H1 (cell line): ENCODE results near the gene SMG5. TPM values are rescaled to one million over a fixed set of nuclear protein-coding genes. Genes with fewer than 3 reads are reported as not detected.

Experiments used
- CTCF ChIA-PET: fragments of 300-600 bp; sonication (Branson Sonifier 250); formaldehyde crosslinking; loops from one replicate; lab custom pipeline; 2021; ENCODE audit not compliant: partially characterized antibody; lab: Charles Lee
- POLR2A ChIA-PET: fragments of 300-600 bp; sonication (Branson Sonifier 250); formaldehyde crosslinking; loops from one replicate; lab custom pipeline; 2021; ENCODE audit warnings: inconsistent platforms; ENCODE audit not compliant: partially characterized antibody; lab: Charles Lee
- DNase-seq, 2 experiments: peaks; one replicate each; pipeline versions ENCODE4 v3.0.0 to v3.0.0-alpha.2; 2010 to 2022; ENCODE audit warnings: low spot score in 2 of 2, low read depth in 1 of 2, mixed read lengths in 1 of 2
- FAIRE-seq: peaks from 2 replicates; lab custom pipeline; 2011; peaks lifted over from hg19 to GRCh38; lab: Jason Lieb, UNC
- H2AFZ ChIP-seq: 2 replicates; pipeline ENCODE4 v1.8.1; 2012; ENCODE audit warnings: low read length, inconsistent platforms
- H2AK5ac ChIP-seq: 2 replicates; pipeline ENCODE4 v1.6.1; 2013; ENCODE audit warnings: low read depth, low read length
- H2BK120ac ChIP-seq: replicated peaks from 2 replicates; pipeline ENCODE3; 2013; ENCODE audit warnings: low read depth, low read length, inconsistent platforms
- H2BK12ac ChIP-seq: 2 replicates; pipeline ENCODE4 v1.6.1; 2013; ENCODE audit warnings: low read depth, low read length
- H2BK15ac ChIP-seq: 2 replicates; pipeline ENCODE4 v1.6.1; 2013; ENCODE audit warnings: low read length
- H2BK20ac ChIP-seq: 2 replicates; pipeline ENCODE4 v1.6.1; 2013; ENCODE audit warnings: low read length
- H2BK5ac ChIP-seq: 2 replicates; pipeline ENCODE4 v1.6.1; 2013; ENCODE audit warnings: low read depth, low read length
- H3K14ac ChIP-seq: 2 replicates; pipeline ENCODE4 v1.6.1; 2013; ENCODE audit warnings: inconsistent platforms; ENCODE audit not compliant: insufficient read length
- H3K18ac ChIP-seq: 2 replicates; pipeline ENCODE4 v1.6.1; 2013; ENCODE audit warnings: low read length; ENCODE audit errors: extremely low read depth
- H3K23ac ChIP-seq: 2 replicates; pipeline ENCODE4 v1.6.1; 2013; ENCODE audit warnings: inconsistent platforms; ENCODE audit not compliant: insufficient read length
- H3K23me2 ChIP-seq: 2 replicates; pipeline ENCODE4 v1.6.1; 2013; ENCODE audit warnings: low read depth, low read length
- H3K27ac ChIP-seq: 2 replicates; pipeline ENCODE4 v1.6.1; 2011; ENCODE audit warnings: low read depth, low read length, inconsistent platforms
- H3K27me3 ChIP-seq, 4 experiments: replicated peaks in 1 of 4; 1 replicate in 1 of 4; 2 replicates in 3 of 4; pipeline versions ENCODE4 v1.6.1 to v1.8.1; 2011 to 2013; ENCODE audit warnings: low read length in 3 of 4, mild to moderate bottlenecking in 3 of 4, inconsistent platforms in 2 of 4, mixed read lengths in 2 of 4, moderate library complexity in 1 of 4; ENCODE audit not compliant: control insufficient read depth in 3 of 4, insufficient read depth in 3 of 4; ENCODE audit errors: extremely low read depth in 1 of 4
- H3K36me3 ChIP-seq, 4 experiments: 2 replicates each; pipeline versions ENCODE4 v1.6.1 to v1.8.1; 2011 to 2013; ENCODE audit warnings: mild to moderate bottlenecking in 4 of 4, low read length in 3 of 4, moderate library complexity in 2 of 4, control low read depth in 1 of 4, inconsistent platforms in 1 of 4; ENCODE audit not compliant: insufficient read depth in 4 of 4, control insufficient read depth in 2 of 4
- H3K4ac ChIP-seq: replicated peaks from 2 replicates; pipeline ENCODE3; 2013; ENCODE audit warnings: low read length, low read depth, mixed read lengths, inconsistent platforms; ENCODE audit not compliant: insufficient read length
- H3K4me1 ChIP-seq, 4 experiments: replicated peaks in 1 of 4; 1 replicate in 1 of 4; 2 replicates in 3 of 4; pipeline versions ENCODE4 v1.6.1 to v1.8.1; 2011 to 2013; ENCODE audit warnings: low read length in 3 of 4, inconsistent platforms in 2 of 4, mixed read lengths in 1 of 4; ENCODE audit not compliant: insufficient read depth in 4 of 4, control insufficient read depth in 3 of 4
- H3K4me2 ChIP-seq, 2 experiments: 2 replicates each; pipeline versions ENCODE4 v1.6.1 to v1.8.1; 2011 to 2013; ENCODE audit warnings: low read depth in 2 of 2, low read length in 2 of 2, control low read depth in 1 of 2, inconsistent platforms in 1 of 2, mild to moderate bottlenecking in 1 of 2; ENCODE audit not compliant: insufficient read depth in 1 of 2
- H3K4me3 ChIP-seq, 4 experiments: fragments of 200-600, 300-600 bp in 1 of 4; sonication (generic), shearing (Covaris generic), sonication (Bioruptor Twin) in 1 of 4; 2 replicates each; pipeline versions ENCODE4 v1.5.1 to v1.8.1; 2011 to 2016; ENCODE audit warnings: low read length in 4 of 4, low read depth in 3 of 4, control low read depth in 2 of 4, inconsistent platforms in 2 of 4, mild to moderate bottlenecking in 2 of 4, mixed read lengths in 1 of 4, moderate library complexity in 1 of 4; ENCODE audit not compliant: insufficient read depth in 2 of 4; ENCODE audit errors: extremely low read depth in 1 of 4
- H3K56ac ChIP-seq: replicated peaks from 2 replicates; pipeline ENCODE3; 2013; ENCODE audit warnings: low read depth, mild to moderate bottlenecking, mixed read lengths, low read length, inconsistent platforms; ENCODE audit not compliant: insufficient read length
- H3K79me1 ChIP-seq: 2 replicates; pipeline ENCODE4 v1.6.1; 2013; ENCODE audit warnings: low read depth, low read length, control low read depth
- H3K79me2 ChIP-seq, 2 experiments: 2 replicates each; pipeline versions ENCODE4 v1.6.1 to v1.8.1; 2012 to 2013; ENCODE audit warnings: low read length in 2 of 2, mild to moderate bottlenecking in 2 of 2, inconsistent platforms in 1 of 2; ENCODE audit not compliant: insufficient read depth in 2 of 2, control insufficient read depth in 1 of 2
- H3K9ac ChIP-seq, 4 experiments: replicated peaks in 1 of 4; 1 replicate in 1 of 4; 2 replicates in 3 of 4; pipeline versions ENCODE4 v1.6.1 to v1.8.1; 2011 to 2013; ENCODE audit warnings: low read depth in 3 of 4, low read length in 3 of 4, control low read depth in 2 of 4, mild to moderate bottlenecking in 2 of 4, moderate library complexity in 2 of 4, inconsistent platforms in 1 of 4; ENCODE audit errors: extremely low read depth in 1 of 4
- H3K9me3 ChIP-seq, 2 experiments: 2 replicates each; pipeline versions ENCODE4 v1.6.1 to v1.8.1; 2012 to 2013; ENCODE audit warnings: mild to moderate bottlenecking in 2 of 2, moderate library complexity in 2 of 2, control low read depth in 1 of 2, inconsistent platforms in 1 of 2, low read depth in 1 of 2, low read length in 1 of 2, mixed read lengths in 1 of 2; ENCODE audit not compliant: insufficient read depth in 2 of 2
- H4K20me1 ChIP-seq, 2 experiments: replicated peaks in 1 of 2; 2 replicates each; pipeline versions ENCODE3 to v1.8.1; 2011 to 2013; ENCODE audit warnings: inconsistent platforms in 2 of 2, low read length in 2 of 2, mild to moderate bottlenecking in 1 of 2; ENCODE audit not compliant: insufficient read depth in 2 of 2, control insufficient read depth in 1 of 2
- H4K5ac ChIP-seq: 2 replicates; pipeline ENCODE4 v1.6.1; 2013; ENCODE audit warnings: low read length, low read depth, mixed read lengths, inconsistent platforms; ENCODE audit not compliant: insufficient read length
- H4K8ac ChIP-seq: 2 replicates; pipeline ENCODE4 v1.8.0; 2013; ENCODE audit warnings: mild to moderate bottlenecking, moderate library complexity, low read length, inconsistent platforms; ENCODE audit not compliant: insufficient read depth; ENCODE audit errors: extremely low read depth
- H4K91ac ChIP-seq: replicated peaks from 2 replicates; pipeline ENCODE3; 2013; ENCODE audit warnings: low read length, mixed read lengths, inconsistent platforms; ENCODE audit not compliant: insufficient read length
- CEBPB ChIP-seq: IDR thresholded peaks from 2 replicates; pipeline ENCODE4 v1.6.1; 2012; ENCODE audit warnings: low read depth, low read length
- EP300 ChIP-seq, 2 experiments: IDR thresholded peaks; 1 replicate in 1 of 2; 2 replicates in 1 of 2; pipeline ENCODE4 v1.6.1; 2011 to 2012; ENCODE audit warnings: low read depth in 2 of 2, low read length in 2 of 2, mild to moderate bottlenecking in 2 of 2, borderline replicate concordance in 1 of 2, inconsistent platforms in 1 of 2, moderate library complexity in 1 of 2
- JUND ChIP-seq: IDR thresholded peaks from 2 replicates; pipeline ENCODE4 v1.6.1; 2011; ENCODE audit warnings: mild to moderate bottlenecking, improper control_type of control experiment, low read length
- MAFK ChIP-seq: IDR thresholded peaks from 2 replicates; pipeline ENCODE4 v1.6.1; 2012; ENCODE audit warnings: low read depth, mild to moderate bottlenecking, improper control_type of control experiment, low read length
- SP1 ChIP-seq: IDR thresholded peaks from 2 replicates; pipeline ENCODE4 v1.6.1; 2011; ENCODE audit warnings: low read depth, low read length
- WGBS, 2 experiments: shearing (Covaris generic) in 1 of 2; methylation state at CpG; one replicate each; pipeline versions ENCODE4 v1.1.6 to v1.1.7; 2013 to 2015; ENCODE audit warnings: low lambda C conversion rate in 2 of 2, mixed read lengths in 2 of 2, inconsistent platforms in 1 of 2, low coverage in 1 of 2, missing lambda C conversion rate in 1 of 2; ENCODE audit not compliant: insufficient replicate concordance in 2 of 2, insufficient coverage in 1 of 2, insufficient read length in 1 of 2; ENCODE audit errors: extremely low coverage in 1 of 2, missing lambda C conversion rate in 1 of 2; 5-methylcytosine and 5-hydroxymethylcytosine counted together
- polyA plus RNA-seq, 7 experiments: library from polyadenylated mRNA; depleted of rRNA in 3 of 7; stranded (reverse) in 5 of 7; unstranded in 2 of 7; fragments of >200 nt in 5 of 7; fragments of 200-250 nt in 2 of 7; gene quantifications; 1 replicate in 5 of 7; 2 replicates in 1 of 7; 4 replicates in 1 of 7; pipeline versions ENCODE4 v1.2.1 to v1.2.3, GENCODE V29; 2011 to 2013; ENCODE audit warnings: missing spikeins in 2 of 7, mixed read lengths in 2 of 7
- total RNA-seq: library from RNA; stranded (reverse); fragmentation: NEBNext Ultra II Directional; extraction: Animal tissue kit (Norgen Biotek cat#: 25700); gene quantifications from 2 replicates; pipeline ENCODE4 v1.2.1, GENCODE V29; 2021

Gene SMG5
- total and polyA plus RNA-seq, 2 of the 8 experiments (the other 6 are each of a cell fraction or from before 2014, with no cell fraction given): 32.7 to 98.0 TPM

DNA sequence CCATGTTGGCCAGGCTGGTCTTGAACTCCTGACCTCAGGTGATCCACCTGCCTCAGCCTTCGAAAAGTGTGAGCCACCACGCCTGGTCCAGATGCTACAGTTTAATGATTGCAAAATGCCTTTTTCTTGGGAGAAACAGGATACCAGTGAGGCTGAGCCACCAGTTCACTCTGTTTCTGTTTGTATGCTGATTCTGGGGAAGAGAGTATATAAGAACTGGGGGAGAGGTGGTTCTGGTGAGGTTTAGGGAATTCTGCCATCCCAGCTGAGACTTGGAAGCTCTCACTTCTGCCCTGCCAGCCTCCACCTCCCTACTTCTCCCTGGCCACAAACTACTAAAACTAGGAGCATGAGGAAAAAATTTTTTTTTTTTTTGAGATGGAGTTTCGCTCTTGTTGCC is 77.9 kb downstream of the SMG5 start:
- H3K27me3 ChIP-seq: no peaks in the 10 kb centered on the region
- no peak overlapping the region for H2BK120ac ChIP-seq
- H2BK20ac ChIP-seq: no peak overlapping the region
- H3K4ac ChIP-seq: no peak overlapping the region
- no peak overlapping the region; the same call in 1 of the 2 replicates for H3K18ac ChIP-seq
- DNase-seq (no peak), FAIRE-seq (no peak)
- H4K5ac ChIP-seq: no peak overlapping the region
- no peak overlapping the region for H3K14ac ChIP-seq
- CTCF ChIA-PET: interaction anchor here (0.6 to 1.7 kb wide), 5 partner anchors 21 to 103 kb away, joined by 3 to 4 read pairs (median 3); no protein-coding TSS in a partner anchor
- H3K23me2 ChIP-seq: 0 out of 2 replicates have a peak, but pooled peaks cover 3% of the 10 kb centered on the region
- no peak overlapping the region for H2AFZ ChIP-seq
- no peak overlapping the region for H2BK15ac ChIP-seq
- H3K56ac ChIP-seq: no peak overlapping the region
- no peak overlapping the region for H4K8ac ChIP-seq
- no peak overlapping the region for H3K27ac ChIP-seq
- no peak overlapping the region for H2BK5ac ChIP-seq
- H3K4me1 ChIP-seq: peaks cover 0 to 2% (median 0%) of the 10 kb centered on the region in 4 experiments; a peak in 1 of 7 replicates
- H3K9me3 ChIP-seq: no peaks in the 10 kb centered on the region
- no peak overlapping the region for H2AK5ac ChIP-seq
- peaks cover 0 to 7% of the 10 kb centered on the region in 2 experiments; a peak in 1 of 4 replicates for H3K79me2 ChIP-seq
- no peak overlapping the region for H3K4me2 ChIP-seq
- WGBS, 2 experiments: 90% methylated on average over 3 of the region's 3 CpGs; no CpG with 5 or more reads in 1 of the 2 experiments
- peaks cover 2% of the 10 kb centered on the region; the same call in 1 of the 2 replicates for H3K79me1 ChIP-seq
- no peak overlapping the region for H3K9ac ChIP-seq
- peaks cover 0 to 6% of the 10 kb centered on the region in 2 experiments for H4K20me1 ChIP-seq
- TF ChIP-seq EP300 (IDR thresholded peaks at IDR 0.05; ENCODE audit: borderline replicate concordance in 1 of 2, low read depth in 2 of 2, low read length in 2 of 2) (no peak), MAFK (no peak), CEBPB (no peak), JUND (no peak), SP1 (no peak)
- H3K23ac ChIP-seq: no peak overlapping the region
- POLR2A ChIA-PET: interaction anchor here (4.2 to 9.5 kb wide), 2 partner anchors 8 to 10 kb away, joined by 15 to 77 read pairs; partner anchors contain the start of genes PMF1 and SLC25A44
- H2BK12ac ChIP-seq: no peak overlapping the region
- peaks cover 3 to 34% (median 7%) of the 10 kb centered on the region in 4 experiments; a peak in 4 of 8 replicates for H3K36me3 ChIP-seq
- H3K4me3 ChIP-seq: no peak overlapping the region
- H4K91ac ChIP-seq: no peak overlapping the region
